Renal cortex interstitium (tissue), 11 donors: ENCODE results near the gene COL18A1. TPM values are rescaled to one million over a fixed set of nuclear protein-coding genes. Genes with fewer than 3 reads are reported as not detected.

Experiments
- DNase-seq, 11 donors: peaks; one replicate each; pipeline ENCODE4 v3.0.0-alpha.2; 2013; ENCODE audit warnings: low read depth in 9 of 11, low spot score in 4 of 11; ENCODE audit errors: extremely low read depth in 1 of 11
- polyA plus RNA-seq, 3 donors: library from polyadenylated mRNA; unstranded; fragments of 120-200 nt; gene quantifications; one replicate each; pipeline ENCODE4 v1.2.1, GENCODE V29; 2013; ENCODE audit not compliant: insufficient read length in 3 of 3

COL18A1 gene
- polyA plus RNA-seq, 3 donors, result 101 to 232 (median 169) TPM

DNA sequence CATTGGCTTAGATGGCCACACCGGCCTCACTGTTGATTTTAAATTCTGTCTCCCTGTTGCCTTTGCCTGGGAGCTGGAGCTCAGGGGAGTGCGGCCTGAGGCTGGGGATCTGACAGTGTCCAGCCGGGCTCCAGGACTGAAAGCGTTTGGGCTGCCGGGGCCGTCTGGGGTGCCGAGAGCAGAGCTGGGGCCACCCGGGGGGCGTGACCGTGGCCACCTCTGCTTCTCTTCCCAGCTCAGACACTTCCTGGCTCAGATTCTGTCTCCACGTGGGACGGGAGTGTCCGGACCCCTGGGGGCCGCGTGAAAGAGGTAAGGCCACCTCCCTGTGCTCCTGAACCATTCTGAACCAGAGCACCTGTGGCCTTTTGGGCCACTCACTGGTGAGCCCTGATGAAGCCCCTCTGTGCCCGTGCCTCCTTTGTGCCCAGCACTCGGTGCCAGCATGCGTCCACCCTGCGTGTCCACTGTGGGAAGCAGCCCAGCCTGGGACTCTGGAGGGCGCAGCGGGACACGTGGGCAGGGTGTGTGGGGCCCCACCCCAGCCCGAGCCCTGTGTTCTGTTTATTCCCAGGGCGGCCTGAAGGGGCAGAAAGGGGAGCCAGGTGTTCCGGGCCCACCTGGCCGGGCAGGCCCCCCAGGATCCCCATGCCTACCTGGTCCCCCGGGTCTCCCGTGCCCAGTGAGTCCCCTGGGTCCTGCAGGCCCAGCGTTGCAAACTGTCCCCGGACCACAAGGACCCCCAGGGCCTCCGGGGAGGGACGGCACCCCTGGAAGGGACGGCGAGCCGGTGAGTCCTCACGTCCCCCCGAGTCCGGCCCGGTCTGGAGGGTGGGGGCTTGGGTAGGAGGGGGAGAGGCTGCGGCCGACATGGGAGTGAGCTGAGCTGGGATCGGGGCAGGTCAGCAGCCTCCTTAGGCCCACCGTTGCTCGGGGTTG, 72.5 kb downstream of the COL18A1 start:
- DNase-seq, result no peak

GRCh38 chr21:45478115-45478801, 73.3 kb downstream of the COL18A1 start:
- DNase-seq, result peak in 6 of 11 donors; percentile 30 to 54 (median 36)

DNA sequence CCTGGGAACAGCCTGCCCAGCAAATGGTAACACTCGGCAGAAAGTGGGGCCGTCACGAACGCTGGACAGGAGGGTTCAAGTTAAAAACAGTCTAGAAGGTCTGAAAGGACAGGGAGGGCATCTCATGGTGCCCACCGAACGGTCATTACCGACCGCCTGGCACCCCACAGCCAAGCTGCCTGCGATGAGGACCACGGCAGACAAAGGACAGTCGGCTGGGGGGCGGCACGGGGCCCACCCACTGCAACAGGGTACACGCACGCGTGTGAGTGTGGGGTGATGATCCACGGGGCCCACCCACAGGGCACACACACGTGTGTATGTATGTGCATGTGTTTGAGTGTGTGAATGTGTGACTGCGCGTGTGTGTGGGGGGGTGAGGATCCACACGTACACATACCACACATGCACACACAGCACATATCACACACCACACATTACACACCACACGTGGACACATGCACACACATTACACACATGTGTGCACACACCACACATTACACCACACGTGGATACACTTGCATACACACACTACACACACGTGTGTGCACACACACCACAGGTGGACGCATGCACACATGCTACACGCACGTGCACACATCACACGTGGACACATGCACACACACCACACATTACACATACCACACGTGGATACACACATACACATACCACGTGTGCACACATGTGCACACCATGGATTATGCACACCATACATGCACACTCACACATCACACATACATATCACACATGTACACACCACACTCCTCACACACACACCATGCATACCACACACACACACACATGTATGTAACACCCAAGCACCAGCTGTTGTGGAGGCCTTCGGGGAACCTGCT, 74.1 kb downstream of the COL18A1 start:
- no peak for DNase-seq

GRCh38 chr21:45479691-45480675, 75.0 kb downstream of the COL18A1 start:
- no peak for DNase-seq

DNA sequence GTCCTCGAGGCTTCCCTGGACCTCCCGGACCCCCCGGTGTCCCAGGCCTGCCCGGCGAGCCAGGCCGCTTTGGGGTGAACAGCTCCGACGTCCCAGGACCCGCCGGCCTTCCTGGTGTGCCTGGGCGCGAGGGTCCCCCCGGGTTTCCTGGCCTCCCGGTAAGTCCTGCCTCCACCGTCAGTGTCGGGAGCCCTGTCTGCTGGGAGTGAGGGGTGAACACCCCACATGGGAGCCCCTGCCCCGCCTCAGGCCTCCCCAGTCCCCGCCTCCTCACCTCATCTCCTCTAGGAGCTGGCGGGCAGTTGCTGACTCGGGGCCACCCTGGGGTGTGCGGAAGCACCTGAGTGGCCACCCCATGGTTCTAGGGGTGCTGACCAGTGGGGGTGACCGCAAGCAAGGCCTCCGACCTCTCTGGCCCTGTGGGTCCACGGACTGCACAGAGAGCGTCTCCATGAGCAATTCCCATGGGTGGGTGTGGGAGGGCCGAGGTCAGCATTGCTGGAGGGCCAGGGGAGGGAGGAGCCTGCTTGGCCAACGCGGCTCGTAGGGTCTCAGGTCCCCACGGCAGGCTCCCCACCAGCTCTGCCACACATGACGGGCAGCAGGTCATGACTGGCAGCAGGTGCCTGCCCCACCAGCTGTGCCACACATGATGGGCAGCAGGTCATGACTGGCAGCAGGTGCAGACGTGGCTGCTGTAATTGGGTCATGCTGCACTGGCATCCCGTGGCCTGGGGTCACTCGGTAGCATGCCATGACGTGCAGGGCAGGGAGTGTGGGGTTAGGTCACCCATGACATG, 75.9 kb downstream of the COL18A1 start:
- no peak for DNase-seq

- no peak for DNase-seq
These were observed 76.6 kb downstream of the COL18A1 start for GRCh38 chr21:45481566-45481965.

DNA sequence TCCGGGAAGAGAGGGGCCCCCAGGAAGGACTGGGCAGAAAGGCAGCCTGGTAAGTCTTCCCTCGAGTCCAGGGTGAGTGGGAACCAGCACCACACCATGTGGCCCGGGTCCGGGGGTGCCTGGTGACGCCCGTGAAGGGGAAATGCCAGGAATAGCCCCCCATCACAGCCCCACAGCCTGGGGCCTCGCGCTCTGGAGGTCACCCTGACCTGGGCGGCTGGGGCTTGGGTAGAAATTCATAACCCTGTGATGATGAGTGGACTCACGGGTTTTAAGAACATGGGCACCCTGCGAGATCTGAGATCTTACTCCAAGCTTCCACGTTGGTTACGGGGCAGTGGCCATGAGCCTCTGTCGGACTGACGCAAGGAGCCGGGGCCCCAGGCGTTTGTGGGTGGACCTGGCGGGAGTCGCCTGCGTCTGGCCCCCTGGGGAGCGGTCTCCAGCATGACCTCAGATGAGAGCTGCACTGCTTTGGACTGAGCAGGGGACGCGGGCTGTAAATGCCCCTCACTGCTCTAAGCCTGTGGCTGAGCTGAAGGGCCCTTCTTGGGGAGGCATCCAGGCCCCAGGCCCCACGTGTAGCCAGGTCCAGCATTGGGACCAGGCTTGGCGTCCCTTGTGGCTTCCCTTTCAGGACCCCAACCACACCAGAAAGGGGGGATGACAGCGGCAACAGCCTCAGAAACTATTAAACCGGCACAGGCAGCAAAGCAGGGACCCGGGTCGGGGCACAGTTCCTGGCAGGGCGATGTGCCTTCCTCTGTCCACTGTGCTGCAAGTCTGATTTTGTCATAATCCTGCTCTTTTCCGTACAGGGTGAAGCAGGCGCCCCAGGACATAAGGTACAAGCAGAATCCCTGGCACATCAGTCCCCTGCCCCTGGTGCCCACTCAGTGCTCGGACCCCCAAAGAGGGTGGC, 77.3 kb downstream of the COL18A1 start:
- no peak for DNase-seq

GRCh38 chr21:45482899-45483821, 78.2 kb downstream of the COL18A1 start:
- no peak for DNase-seq

GRCh38 chr21:45484318-45484717, 79.4 kb downstream of the COL18A1 start:
- no peak for DNase-seq

- DNase-seq, result no peak
These were observed 80.9 kb downstream of the COL18A1 start for GRCh38 chr21:45485686-45486442.

DNA sequence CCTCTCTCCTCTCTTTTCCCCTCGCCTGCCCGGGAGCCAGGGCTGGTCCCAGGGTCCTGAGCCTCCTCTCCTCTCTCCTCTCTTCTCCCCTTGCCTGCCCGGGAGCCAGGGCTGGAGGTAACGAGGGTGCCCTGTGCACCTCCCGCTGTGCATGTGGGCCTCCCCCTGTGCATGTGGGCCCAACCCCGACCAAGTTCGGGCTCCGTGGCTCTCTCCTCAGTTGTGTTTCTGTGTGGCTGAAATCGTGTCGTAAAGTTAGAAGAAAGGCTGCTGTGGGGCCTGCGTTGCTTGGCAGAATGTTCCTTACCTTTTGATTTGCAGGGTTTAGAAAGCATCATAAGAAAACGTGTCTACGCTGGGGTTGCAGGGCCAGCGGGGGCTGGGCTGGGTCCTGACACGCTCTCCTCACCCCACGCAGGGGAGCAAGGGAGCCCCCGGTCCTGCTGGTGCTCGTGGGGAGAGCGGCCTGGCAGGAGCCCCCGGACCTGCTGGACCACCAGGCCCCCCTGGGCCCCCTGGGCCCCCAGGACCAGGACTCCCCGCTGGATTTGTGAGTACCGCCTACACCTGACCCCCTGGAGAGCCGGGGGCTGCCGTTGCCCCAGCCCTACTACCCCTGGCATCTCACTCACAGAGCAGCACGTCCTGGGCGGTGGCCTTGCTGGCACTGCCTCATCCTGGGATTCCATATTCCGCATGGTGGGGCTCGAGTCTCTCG, 81.6 kb downstream of the COL18A1 start:
- DNase-seq, result no peak

GRCh38 chr21:45487161-45487806, 82.3 kb downstream of the COL18A1 start:
- no peak for DNase-seq

DNA sequence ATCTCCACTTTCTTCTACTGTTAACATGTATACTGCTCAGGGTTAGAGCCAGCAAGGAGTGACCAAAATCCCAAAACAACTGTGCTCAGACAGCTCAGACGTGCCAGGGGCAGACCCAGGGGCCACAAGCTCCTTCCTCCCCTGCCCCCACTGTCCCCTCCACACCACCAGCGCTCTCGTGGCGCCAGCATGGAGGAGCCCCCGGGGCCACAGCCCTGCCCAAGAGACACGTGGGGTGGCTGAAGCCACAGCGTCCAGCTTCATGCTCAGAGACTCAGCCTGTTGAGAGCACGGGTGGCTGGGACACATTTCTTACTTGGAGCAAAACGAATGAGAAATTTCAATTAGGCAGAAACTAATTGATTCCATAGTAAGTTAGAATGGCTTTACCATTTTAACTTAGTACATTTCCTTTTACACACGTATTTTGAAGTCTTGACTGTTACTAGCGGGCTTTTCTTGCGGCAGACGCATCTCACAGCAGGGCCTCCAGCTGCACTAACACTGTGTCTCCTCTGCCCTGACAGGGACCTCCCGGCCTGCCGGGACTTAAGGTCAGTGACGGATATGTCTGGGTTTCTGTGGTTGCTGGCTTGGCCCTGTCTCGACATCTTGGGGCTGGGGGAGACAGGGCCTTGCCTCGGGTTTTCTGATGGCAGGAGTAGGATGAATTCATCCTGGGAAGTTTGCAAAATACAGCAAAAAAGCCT, 83.1 kb downstream of the COL18A1 start:
- no peak for DNase-seq
